K562 (cell line): Measurements from ENCODE around the gene GABPB2. TPM values are rescaled to one million over a fixed set of nuclear protein-coding genes. Genes with fewer than 3 reads are reported as not detected.
A peak's percentile ranks its signal among the peaks of the same experiment; 100 is the strongest.

Source experiments
- BDP1 ChIP-seq: IDR thresholded peaks from 3 replicates; pipeline ENCODE4 v1.6.1; 2011; ENCODE audit not compliant: insufficient read length, insufficient read depth
- CC2D1A ChIP-seq: fragments of 450-650 bp; IDR thresholded peaks from 2 replicates; pipeline ENCODE4 v1.6.1; 2017; ENCODE audit warnings: mild to moderate bottlenecking
- HDAC2 ChIP-seq: fragments of 450-650 bp; IDR thresholded peaks from 2 replicates; pipeline ENCODE4 v1.6.1; 2016; ENCODE audit warnings: mild to moderate bottlenecking
- HDAC6 ChIP-seq: IDR thresholded peaks from 2 replicates; pipeline ENCODE4 v1.6.1; 2012; ENCODE audit warnings: low read depth, mild to moderate bottlenecking, control low read depth, inconsistent platforms, low read length, moderate library complexity
- KAT7 ChIP-seq: sonication (generic); formaldehyde crosslinking; IDR thresholded peaks from 2 replicates; pipeline ENCODE4 v1.8.0; 2022; ENCODE audit warnings: missing genetic modification reagents, mild to moderate bottlenecking, borderline replicate concordance
- MCM3 ChIP-seq: fragments of 450-650 bp; IDR thresholded peaks from 2 replicates; pipeline ENCODE4 v1.6.1; 2016
- MEIS2 ChIP-seq: fragments of 450-650 bp; IDR thresholded peaks from 2 replicates; pipeline ENCODE4 v1.6.1; 2014; ENCODE audit warnings: mild to moderate bottlenecking; ENCODE audit not compliant: partially characterized antibody
- NCOR1 ChIP-seq: fragments of 450-650 bp; IDR thresholded peaks from 2 replicates; pipeline ENCODE4 v1.6.1; 2016; ENCODE audit warnings: mild to moderate bottlenecking, moderate library complexity
- PHF21A ChIP-seq: fragments of 450-650 bp; IDR thresholded peaks from 2 replicates; pipeline ENCODE4 v1.6.1; 2017; ENCODE audit warnings: low read depth, borderline replicate concordance
- POLR2AphosphoS5 ChIP-seq: IDR thresholded peaks from 2 replicates; pipeline ENCODE4 v1.6.1; 2011; ENCODE audit warnings: mild to moderate bottlenecking, low read depth, low read length, moderate library complexity; ENCODE audit not compliant: control insufficient read depth, insufficient read depth
- RBM15 ChIP-seq: fragments of 200-400 bp; formaldehyde crosslinking; IDR thresholded peaks from 2 replicates; pipeline ENCODE4 v1.6.1; 2018; ENCODE audit warnings: mild to moderate bottlenecking, low read length, moderate library complexity; ENCODE audit not compliant: insufficient read depth
- RHOXF2B ChIP-seq: fragments of 250-450 bp; sonication (Bioruptor Pico); conservative IDR thresholded peaks from 2 replicates; pipeline ENCODE4 v1.5.1; 2021
- TSC22D4 ChIP-seq: fragments of 450-650 bp; IDR thresholded peaks from 2 replicates; pipeline ENCODE4 v1.6.1; 2016; ENCODE audit warnings: missing genetic modification characterization, missing biosample characterization, control low read depth
- ZNF124 ChIP-seq: sonication (generic); formaldehyde crosslinking; IDR thresholded peaks from 2 replicates; pipeline ENCODE4 v1.8.1; 2022; ENCODE audit warnings: missing genetic modification reagents
- ZNF217 ChIP-seq: sonication (generic); formaldehyde crosslinking; IDR thresholded peaks from 2 replicates; pipeline ENCODE4 v1.8.0; 2022; ENCODE audit warnings: mild to moderate bottlenecking, missing genetic modification reagents
- ZNF274 ChIP-seq: IDR thresholded peaks from 2 replicates; pipeline ENCODE4 v1.6.1; 2011; ENCODE audit warnings: low read depth, mild to moderate bottlenecking, low read length, moderate library complexity, borderline replicate concordance
- ZNF780A ChIP-seq: fragments of 250-450 bp; sonication (Bioruptor Pico); IDR thresholded peaks from 2 replicates; pipeline ENCODE4 v1.5.0; 2021; ENCODE audit warnings: mild to moderate bottlenecking
- polyA plus RNA-seq, 8 experiments: library from polyadenylated mRNA; depleted of rRNA in 4 of 8; stranded (reverse) in 5 of 8; unstranded in 3 of 8; fragments of >200 nt; fragmentation: Nextera tagmentation in 2 of 8; fragmentation: Illumina TruSeq in 1 of 8; extraction: Ambion mirVana in 2 of 8; extraction: Trizol in 1 of 8; gene quantifications; 2 replicates each; pipeline versions ENCODE4 v1.2.1 to v1.2.3, GENCODE V29; 2011 to 2014; ENCODE audit warnings: inconsistent platforms in 1 of 8, missing spikeins in 1 of 8
- total RNA-seq, 7 experiments: library from RNA; depleted of rRNA in 6 of 7; stranded (reverse); fragments of >200 nt in 6 of 7; fragmentation: Illumina TruSeq in 2 of 7; extraction: Trizol in 2 of 7; gene quantifications; 2 replicates each; pipeline versions ENCODE4 v1.2.1 to v1.2.3, GENCODE V29; 2011 to 2021; ENCODE audit warnings: low replicate concordance in 1 of 7
- TF ChIP-seq, protein P1 (sequence below): sonication (generic); formaldehyde crosslinking; IDR thresholded peaks from 2 replicates; pipeline ENCODE4 v1.8.1; 2023; ENCODE audit warnings: mild to moderate bottlenecking, missing genetic modification reagents, moderate library complexity
- TF ChIP-seq, protein P2 (sequence below): fragments of 450-650 bp; formaldehyde crosslinking; IDR thresholded peaks from 2 replicates; pipeline ENCODE4 v1.4.0; 2022; ENCODE audit warnings: mild to moderate bottlenecking, moderate library complexity
- TF ChIP-seq, protein P3 (sequence below): fragments of 450-650 bp; formaldehyde crosslinking; conservative IDR thresholded peaks from 2 replicates; pipeline ENCODE4 v1.4.0; 2022; ENCODE audit warnings: mild to moderate bottlenecking, missing genetic modification characterization

Gene GABPB2
- total and polyA plus RNA-seq, 9 of the 15 experiments (the other 6 are each of a cell fraction or from before 2014, with no cell fraction given) = 2.2 to 13.3 (median 6.1) TPM

DNA sequence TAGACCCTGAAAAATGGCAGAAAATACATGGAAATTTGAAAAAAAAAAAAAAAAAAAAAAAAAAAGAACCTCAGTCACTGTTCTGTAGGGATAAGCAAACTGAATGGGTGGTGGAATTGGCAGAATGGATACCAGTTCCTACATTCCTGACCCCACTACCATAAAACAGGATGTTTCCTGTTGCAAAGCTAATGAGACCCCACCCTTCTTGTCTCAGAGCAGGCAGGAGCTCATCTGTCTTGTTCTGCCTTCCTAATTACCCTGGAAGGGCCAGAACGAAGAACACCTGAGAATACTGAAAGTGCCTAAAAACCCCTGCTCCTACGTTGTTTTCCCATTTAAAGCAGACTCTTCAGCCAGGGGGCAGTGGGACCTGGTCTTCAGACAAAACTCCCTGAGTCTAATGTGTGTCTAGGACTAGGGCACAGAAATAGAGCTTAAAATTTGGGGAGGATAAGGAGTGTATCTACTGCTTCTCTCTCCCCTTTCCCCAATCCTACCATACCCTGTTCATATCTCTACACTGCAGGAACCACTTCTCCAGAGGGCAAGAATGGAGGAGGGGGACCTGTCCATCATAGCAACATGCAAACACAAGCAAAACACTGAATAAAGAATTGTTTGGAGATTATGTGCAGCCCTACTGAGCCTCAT, 19.1 kb upstream of the GABPB2 start (continued):
- TF ChIP-seq NCOR1 (peak; percentile 65), CC2D1A (no peak), PHF21A (no peak), KAT7 (CRISPR knock-in tag) (no peak), ZNF217 (CRISPR knock-in tag) (no peak), BDP1 (no peak), ZNF274 (no peak), RHOXF2B (CRISPR knock-in tag) (no peak), ZNF780A (CRISPR knock-in tag) (no peak), MEIS2 (peak; percentile 32), RBM15 (no peak), HDAC6 (no peak), HDAC2 (no peak), ZNF124 (CRISPR knock-in tag) (no peak), POLR2AphosphoS5 (peak; percentile 62), TSC22D4 (tag) (no peak), MCM3 (no peak)
- TF ChIP-seq, protein P1, sequence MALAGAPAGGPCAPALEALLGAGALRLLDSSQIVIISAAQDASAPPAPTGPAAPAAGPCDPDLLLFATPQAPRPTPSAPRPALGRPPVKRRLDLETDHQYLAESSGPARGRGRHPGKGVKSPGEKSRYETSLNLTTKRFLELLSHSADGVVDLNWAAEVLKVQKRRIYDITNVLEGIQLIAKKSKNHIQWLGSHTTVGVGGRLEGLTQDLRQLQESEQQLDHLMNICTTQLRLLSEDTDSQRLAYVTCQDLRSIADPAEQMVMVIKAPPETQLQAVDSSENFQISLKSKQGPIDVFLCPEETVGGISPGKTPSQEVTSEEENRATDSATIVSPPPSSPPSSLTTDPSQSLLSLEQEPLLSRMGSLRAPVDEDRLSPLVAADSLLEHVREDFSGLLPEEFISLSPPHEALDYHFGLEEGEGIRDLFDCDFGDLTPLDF (CRISPR knock-in tag) = no peak
- TF ChIP-seq, protein P2, sequence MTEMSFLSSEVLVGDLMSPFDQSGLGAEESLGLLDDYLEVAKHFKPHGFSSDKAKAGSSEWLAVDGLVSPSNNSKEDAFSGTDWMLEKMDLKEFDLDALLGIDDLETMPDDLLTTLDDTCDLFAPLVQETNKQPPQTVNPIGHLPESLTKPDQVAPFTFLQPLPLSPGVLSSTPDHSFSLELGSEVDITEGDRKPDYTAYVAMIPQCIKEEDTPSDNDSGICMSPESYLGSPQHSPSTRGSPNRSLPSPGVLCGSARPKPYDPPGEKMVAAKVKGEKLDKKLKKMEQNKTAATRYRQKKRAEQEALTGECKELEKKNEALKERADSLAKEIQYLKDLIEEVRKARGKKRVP (CRISPR knock-in tag) = no peak
- TF ChIP-seq, protein P3, sequence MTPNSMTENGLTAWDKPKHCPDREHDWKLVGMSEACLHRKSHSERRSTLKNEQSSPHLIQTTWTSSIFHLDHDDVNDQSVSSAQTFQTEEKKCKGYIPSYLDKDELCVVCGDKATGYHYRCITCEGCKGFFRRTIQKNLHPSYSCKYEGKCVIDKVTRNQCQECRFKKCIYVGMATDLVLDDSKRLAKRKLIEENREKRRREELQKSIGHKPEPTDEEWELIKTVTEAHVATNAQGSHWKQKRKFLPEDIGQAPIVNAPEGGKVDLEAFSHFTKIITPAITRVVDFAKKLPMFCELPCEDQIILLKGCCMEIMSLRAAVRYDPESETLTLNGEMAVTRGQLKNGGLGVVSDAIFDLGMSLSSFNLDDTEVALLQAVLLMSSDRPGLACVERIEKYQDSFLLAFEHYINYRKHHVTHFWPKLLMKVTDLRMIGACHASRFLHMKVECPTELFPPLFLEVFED (CRISPR knock-in tag) = no peak
